HG02870 (cell line): Measurements from ENCODE around the gene KLHL2.
A peak's percentile ranks its signal among the peaks of the same experiment; 100 is the strongest.
"Not testable (repeated sequence)": the region's sequence is repeated elsewhere in the genome, so short reads cannot be mapped to it uniquely, and the experiment has no call there.

Source experiments
- ATAC-seq: cut with Tn5 transposase; IDR thresholded peaks from one replicate; pipeline ENCODE4 v1.9.1; 2021; ENCODE audit warnings: mild to moderate bottlenecking, moderate library complexity; ENCODE audit not compliant: unreplicated experiment

The KLHL2 gene

GRCh38 chr4:165199286-165199685, 8.1 kb upstream of the KLHL2 start:
- ATAC-seq, result no peak

GRCh38 chr4:165199722-165200121, 7.6 kb upstream of the KLHL2 start:
- ATAC-seq, result no peak

DNA sequence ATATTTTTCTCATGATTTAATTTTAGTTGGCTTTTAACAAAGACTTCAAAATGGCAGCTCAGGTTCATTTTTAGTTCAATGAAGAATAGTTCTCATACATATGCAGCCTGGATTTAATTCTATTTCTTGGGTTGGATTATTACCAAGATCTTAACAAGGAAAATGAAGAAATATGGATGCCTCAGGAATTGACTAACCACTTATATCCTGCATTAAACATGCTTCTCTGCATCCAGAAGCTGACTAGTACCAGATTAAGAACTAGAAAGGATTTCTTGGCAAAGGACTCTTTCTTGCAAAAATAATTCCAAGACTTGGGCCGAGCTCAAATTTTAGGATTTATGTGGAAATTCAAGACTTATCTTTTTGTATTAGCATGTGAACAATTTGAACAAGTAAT, 5.6 kb upstream of the KLHL2 start:
- ATAC-seq, result no peak

- ATAC-seq, result peak; percentile 15
These were observed 3.6 kb upstream of the KLHL2 start for GRCh38 chr4:165203541-165204461.

- peak; percentile 26 for ATAC-seq
These were observed 2.9 kb upstream of the KLHL2 start for GRCh38 chr4:165204462-165204830.

DNA sequence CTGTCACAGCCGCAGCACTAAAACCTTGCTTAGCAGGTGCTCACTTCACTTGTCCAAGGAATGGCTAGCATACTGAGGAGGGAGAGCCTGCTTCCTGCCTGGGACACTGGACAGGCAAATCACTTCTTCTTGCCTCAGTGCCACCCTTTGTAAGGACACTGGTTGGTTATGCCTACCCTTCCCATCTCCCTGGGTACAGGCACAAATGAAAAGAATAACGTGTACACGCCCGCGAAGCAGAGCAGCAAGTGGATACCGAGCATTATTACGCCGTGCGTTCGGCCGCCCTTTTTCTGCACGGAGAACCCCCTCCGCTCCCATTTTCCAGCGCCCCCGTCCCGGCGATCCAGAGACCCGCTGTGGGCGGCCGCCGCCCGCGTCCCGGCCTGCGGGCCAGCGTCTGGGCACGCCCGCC, 338 bp upstream of the KLHL2 start:
- ATAC-seq, result peak; percentile 26

DNA sequence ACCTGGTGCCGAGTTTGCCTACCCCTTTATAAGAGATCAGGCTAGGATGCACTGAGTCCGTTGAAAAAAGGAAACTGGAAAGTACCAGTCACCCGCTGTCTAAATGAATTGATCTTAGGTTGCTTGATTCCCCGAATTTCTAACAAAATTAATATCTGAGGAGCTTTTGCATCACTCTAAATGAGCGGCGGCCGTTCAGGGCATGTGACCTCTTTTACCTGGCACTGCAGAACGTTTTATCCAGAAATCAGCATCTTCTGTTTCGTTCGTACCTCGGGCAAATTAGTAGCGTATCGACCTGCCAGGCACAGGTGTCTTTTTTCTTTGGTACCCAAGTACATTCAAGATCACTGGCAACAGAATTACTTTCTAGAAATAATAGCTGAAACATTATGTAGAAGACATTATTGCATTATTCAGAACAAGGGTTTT, 876 bp downstream of the KLHL2 start:
- no peak for ATAC-seq

GRCh38 chr4:165208741-165209388, 1.5 kb downstream of the KLHL2 start:
- no peak for ATAC-seq

DNA sequence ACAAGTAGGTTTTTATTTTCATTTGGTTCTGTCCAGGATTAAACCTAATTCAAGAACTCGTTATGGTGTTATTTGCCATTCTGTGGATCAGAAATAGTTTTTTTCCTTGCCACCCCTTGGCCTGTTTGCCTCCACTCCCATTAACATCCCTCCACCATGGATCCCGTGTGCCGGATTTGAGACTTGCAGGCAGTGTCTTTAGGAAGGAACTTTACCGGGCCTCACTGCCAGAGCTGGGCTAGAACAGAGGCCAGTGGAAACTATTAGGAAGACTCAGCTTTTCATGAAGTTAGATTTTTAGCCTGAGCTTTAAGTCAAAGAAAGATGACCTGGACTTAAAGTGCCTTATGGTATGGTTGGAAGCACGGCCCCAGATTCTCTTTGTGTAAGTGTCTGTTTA, 2.4 kb downstream of the KLHL2 start:
- ATAC-seq, result no peak

DNA sequence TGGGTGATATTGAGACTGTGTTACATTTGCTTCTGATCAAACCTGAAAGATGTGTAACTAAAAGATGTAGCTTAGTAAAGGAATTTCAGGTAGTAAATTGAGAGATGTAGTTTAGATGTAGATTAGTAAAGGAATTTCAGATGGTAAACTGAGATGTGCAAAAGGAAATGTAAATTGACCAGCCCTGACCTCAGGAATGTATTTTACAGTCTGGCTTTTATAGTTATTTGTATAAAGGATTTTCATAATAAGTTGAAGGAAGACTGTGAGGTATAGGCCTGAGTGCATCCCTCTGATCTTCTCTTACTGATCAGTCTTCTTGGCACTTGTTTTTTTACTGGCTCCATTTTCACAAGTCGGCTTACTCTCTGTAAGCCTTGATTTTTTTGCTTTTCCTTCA, 3.2 kb downstream of the KLHL2 start:
- ATAC-seq, result no peak

- ATAC-seq, result not testable (repeated sequence)
These were observed 5.3 kb downstream of the KLHL2 start for GRCh38 chr4:165212647-165213046.

DNA sequence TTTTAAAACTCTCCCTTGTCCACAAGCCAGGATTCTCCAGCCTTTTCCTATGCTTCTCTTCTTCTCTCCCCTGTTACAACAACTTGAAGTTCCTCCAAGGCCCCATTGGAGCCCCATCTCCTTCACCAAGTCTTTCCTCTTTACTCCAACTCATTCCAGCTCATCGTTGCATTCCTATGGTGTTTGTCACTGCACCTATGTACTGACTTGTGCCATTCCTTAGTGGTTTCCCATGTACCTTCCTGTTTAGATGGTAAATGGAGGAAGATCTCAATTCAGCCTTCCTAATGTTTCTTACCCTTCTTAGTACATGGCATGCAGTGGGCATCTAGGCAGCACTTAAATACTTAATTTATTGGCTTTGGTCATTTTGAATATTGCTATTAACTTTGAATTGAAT, 6.0 kb downstream of the KLHL2 start:
- not testable (repeated sequence) for ATAC-seq

GRCh38 chr4:165213991-165214709, 6.8 kb downstream of the KLHL2 start:
- ATAC-seq, result not testable (repeated sequence)

DNA sequence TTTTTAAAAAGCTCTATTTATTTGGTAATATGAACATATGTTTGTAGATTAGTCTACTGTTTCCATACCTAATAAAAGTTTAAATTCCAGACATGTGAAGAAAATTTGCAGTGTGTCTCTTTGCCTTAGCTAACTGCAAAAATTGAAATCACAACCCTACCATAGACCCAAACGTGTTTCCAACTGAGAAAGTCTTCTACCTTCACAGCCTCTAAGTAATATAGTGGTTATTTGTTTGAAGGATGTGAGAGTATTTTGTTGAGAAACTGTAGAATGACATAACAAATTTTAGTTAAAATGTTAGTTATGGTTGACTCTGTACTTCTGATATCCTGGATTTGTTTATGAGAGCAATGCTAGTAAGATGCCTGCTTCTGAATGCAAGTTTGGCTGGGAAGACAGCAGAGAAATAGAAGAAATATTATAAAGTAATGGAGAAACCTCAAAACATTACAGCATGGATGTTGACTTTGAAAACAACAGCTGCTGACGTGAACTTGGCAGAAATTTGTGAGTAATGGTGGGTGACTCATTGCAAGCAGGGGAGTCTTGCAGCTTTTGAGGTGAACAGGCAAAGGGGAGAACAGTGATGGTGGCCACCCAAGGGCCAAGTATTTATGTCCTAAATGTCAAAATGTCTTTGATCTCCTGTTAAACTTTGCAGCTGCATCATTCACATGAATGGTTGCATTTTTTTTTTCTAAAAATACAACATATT, 7.8 kb downstream of the KLHL2 start:
- peak; percentile 57 for ATAC-seq

GRCh38 chr4:165215761-165216487, 8.6 kb downstream of the KLHL2 start:
- ATAC-seq, result peak; percentile 72

- ATAC-seq, result no peak
These were observed 10.0 kb downstream of the KLHL2 start for GRCh38 chr4:165217325-165217724.

DNA sequence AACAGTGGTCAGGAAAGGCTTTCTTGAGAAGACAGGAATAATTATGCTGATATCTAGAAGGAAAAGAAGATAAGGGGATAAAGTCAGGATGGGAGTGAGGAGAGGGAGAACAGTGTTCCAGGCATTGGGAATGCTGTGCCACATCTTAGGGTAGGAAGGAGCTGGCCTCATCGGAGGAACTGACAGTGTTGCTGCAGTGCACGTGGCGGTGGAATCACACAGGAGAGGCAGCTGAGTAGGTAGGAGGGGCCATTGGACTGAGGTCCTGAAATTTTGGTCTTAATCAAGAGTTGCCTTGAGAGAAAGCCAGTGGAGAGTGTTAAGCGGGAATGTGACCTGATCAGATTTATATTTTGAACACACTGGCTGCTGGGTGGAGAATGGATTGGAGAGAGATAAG, 13.9 kb downstream of the KLHL2 start:
- not testable (repeated sequence) for ATAC-seq

DNA sequence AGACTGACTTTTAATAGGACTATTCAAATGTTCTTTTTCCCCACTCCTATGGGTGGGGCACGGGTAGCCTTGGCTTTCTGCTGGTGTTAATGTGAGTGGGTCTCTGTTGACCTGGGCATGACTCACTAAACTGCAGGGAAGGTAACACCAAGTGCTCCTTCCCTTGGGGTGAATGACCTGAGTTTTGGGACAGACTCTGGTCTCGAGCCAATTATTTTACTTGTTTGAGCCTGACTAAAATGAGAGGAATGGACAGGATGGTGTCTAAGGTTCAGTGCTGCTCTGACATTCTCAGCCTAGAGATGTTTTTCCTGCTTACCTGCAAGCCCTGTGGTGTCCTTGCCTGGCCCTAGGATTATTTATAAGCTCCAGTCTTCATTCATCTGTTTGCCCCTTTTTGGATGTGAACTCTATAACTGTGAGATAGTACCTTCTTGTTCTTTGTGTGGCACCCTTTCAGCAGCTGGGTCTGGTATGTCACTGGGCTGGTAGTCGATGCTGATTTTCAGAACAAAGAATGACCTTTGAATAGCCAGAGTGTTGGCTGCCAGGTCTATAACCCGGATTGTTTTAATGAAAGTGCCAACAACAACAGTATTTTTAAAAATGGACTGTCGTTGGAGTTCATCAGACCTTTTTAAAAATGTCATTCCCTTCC, 14.8 kb downstream of the KLHL2 start:
- ATAC-seq, result not testable (repeated sequence)

- no peak for ATAC-seq
These were observed 15.3 kb downstream of the KLHL2 start for GRCh38 chr4:165222651-165222994.

GRCh38 chr4:165227401-165227800, 20.0 kb downstream of the KLHL2 start:
- not testable (repeated sequence) for ATAC-seq
